Sigmoid colon (tissue), 7 donors: ENCODE measurements around the gene PLEKHG2. TPM values are rescaled to one million over a fixed set of nuclear protein-coding genes. Genes with fewer than 3 reads are reported as not detected.

Experiments
- DNase-seq: peaks from one replicate; pipeline ENCODE4 v3.0.0-alpha.2; 2019
- H3K27ac ChIP-seq, 4 donors: fragments of 200-600 bp; sonication (generic); one replicate each; pipeline ENCODE4 v1.5.1; 2016 to 2019; ENCODE audit warnings: mild to moderate bottlenecking in 1 of 4
- H3K27me3 ChIP-seq, 3 donors: fragments of 200-600 bp; sonication (generic); one replicate each; pipeline ENCODE4 v1.5.1; 2019; ENCODE audit warnings: mild to moderate bottlenecking in 1 of 3
- H3K36me3 ChIP-seq, 4 donors: fragments of 200-600 bp; sonication (generic); one replicate each; pipeline ENCODE4 v1.5.1; 2016 to 2019
- H3K4me1 ChIP-seq, 4 donors: fragments of 200-600 bp; sonication (generic); one replicate each; pipeline ENCODE4 v1.5.1; 2017 to 2019
- H3K4me3 ChIP-seq, 4 donors: fragments of 200-600 bp; sonication (generic); one replicate each; pipeline ENCODE4 v1.5.1; 2017 to 2019; ENCODE audit warnings: mild to moderate bottlenecking in 2 of 4, moderate library complexity in 1 of 4
- H3K9me3 ChIP-seq, 4 donors: fragments of 200-600 bp in 3 of 4; sonication (generic) in 3 of 4; one replicate each; pipeline versions ENCODE4 v1.5.1 to v1.6.1; 2013 to 2019
- EP300 ChIP-seq, 4 donors: sonication (generic); formaldehyde crosslinking; IDR thresholded peaks; one replicate each; pipeline ENCODE4 v1.6.1; 2017; ENCODE audit warnings: antibody characterized with exemption in 4 of 4
- POLR2A ChIP-seq, 2 donors: fragments of 450-650 bp; IDR thresholded peaks; one replicate each; pipeline ENCODE4 v1.6.1; 2016; ENCODE audit warnings: antibody characterized with exemption in 2 of 2, mild to moderate bottlenecking in 2 of 2, moderate library complexity in 2 of 2
- POLR2AphosphoS5 ChIP-seq, 4 donors: sonication (generic); formaldehyde crosslinking; IDR thresholded peaks; one replicate each; pipeline ENCODE4 v1.6.1; 2017; ENCODE audit warnings: antibody characterized with exemption in 4 of 4
- WGBS, 2 donors: extraction: QIAGEN DNeasy Blood & Tissue Kit; methylation state at CpG; one replicate each; pipeline ENCODE4 v1.1.7; 2013; 5-methylcytosine and 5-hydroxymethylcytosine counted together
- intact Hi-C: fragments of 100-400 bp; cut with DNase I; formaldehyde crosslinking; loops from one replicate; pipeline ENCODE4 v1.15.1; 2023
- polyA plus RNA-seq, 3 donors: library from polyadenylated mRNA; stranded (reverse); fragments of 200-250 nt; gene quantifications; one replicate each; pipeline ENCODE4 v1.2.3, GENCODE V29; 2013
- total RNA-seq, 4 donors: library from RNA; depleted of rRNA; stranded (reverse); fragments of >200 nt; gene quantifications; one replicate each; pipeline ENCODE4 v1.1.0, GENCODE V29; 2016
- TF ChIP-seq, protein P1 (sequence below), 4 experiments: fragments of 450-650 bp in 3 of 4; fragments of 200-600 bp in 1 of 4; IDR thresholded peaks; one replicate each; pipeline ENCODE4 v1.5.1; 2016 to 2019; ENCODE audit warnings: antibody characterized with exemption in 4 of 4, mild to moderate bottlenecking in 3 of 4, moderate library complexity in 2 of 4
- donor health status: healthy with polysubstance abuse.
- donor health status: Bipolar disorder and iron deficiency.
- donor health status: healthy.

Gene PLEKHG2
- total and polyA plus RNA-seq, 7 donors, result 0.60 to 28.8 (median 10.7) TPM

DNA sequence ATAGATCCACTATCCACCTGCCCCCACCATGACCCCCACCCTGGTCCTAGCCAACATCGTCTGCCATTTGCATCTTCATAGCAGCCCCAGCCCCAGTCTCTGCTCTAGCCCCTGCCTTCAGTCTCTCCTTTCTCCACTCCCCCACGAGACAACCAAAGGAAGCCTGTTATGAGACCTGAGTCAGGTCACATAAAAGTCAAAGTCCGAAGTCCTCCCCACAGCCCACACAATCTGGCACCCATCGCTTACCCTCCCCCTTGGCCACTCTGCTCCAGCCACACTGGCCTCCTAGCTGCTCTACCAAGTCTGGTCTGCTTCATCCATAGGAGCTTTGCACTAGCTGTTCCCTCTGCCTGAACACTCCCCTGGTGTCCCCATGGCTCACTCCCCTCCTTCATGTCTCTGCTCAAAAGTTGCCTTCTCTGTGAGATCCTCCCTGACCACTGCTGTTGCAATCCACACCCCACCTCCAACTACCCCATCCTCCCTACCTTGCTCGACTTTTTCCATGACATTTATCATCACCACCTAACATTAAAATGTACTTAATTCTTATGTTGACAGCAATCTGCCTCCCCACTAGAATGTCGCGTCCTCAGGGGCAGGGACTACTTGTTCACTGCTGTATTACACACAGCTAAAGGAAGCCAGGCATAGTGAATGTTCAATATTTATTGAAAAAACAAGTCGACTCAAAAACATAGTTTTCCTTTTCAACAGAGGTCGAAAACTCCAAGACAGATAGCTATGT, 1.2 kb upstream of the PLEKHG2 start:
- Histone ChIP-seq H3K27ac (peak overlapping the region; percentile 100), H3K9me3 (no peaks in the 10 kb centered on the region), H3K4me1 (peaks cover 0 to 49% (median 41%) of the 10 kb centered on the region in 4 donors), H3K27me3 (no peaks in the 10 kb centered on the region), H3K4me3 (peak overlapping the region; percentile 76 to 99 (median 90)), H3K36me3 (peaks cover 12 to 23% (median 17%) of the 10 kb centered on the region in 4 donors)
- peak; percentile 64 to 88 (median 76) for TF ChIP-seq POLR2AphosphoS5 (IDR thresholded peaks at IDR 0.05)
- peak; percentile 24 to 35 for TF ChIP-seq POLR2A (IDR thresholded peaks at IDR 0.05)
- TF ChIP-seq, protein P1, sequence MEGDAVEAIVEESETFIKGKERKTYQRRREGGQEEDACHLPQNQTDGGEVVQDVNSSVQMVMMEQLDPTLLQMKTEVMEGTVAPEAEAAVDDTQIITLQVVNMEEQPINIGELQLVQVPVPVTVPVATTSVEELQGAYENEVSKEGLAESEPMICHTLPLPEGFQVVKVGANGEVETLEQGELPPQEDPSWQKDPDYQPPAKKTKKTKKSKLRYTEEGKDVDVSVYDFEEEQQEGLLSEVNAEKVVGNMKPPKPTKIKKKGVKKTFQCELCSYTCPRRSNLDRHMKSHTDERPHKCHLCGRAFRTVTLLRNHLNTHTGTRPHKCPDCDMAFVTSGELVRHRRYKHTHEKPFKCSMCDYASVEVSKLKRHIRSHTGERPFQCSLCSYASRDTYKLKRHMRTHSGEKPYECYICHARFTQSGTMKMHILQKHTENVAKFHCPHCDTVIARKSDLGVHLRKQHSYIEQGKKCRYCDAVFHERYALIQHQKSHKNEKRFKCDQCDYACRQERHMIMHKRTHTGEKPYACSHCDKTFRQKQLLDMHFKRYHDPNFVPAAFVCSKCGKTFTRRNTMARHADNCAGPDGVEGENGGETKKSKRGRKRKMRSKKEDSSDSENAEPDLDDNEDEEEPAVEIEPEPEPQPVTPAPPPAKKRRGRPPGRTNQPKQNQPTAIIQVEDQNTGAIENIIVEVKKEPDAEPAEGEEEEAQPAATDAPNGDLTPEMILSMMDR (IDR thresholded peaks at IDR 0.05), result no peak
- no peak for TF ChIP-seq EP300 (IDR thresholded peaks at IDR 0.05)
- DNase-seq, result peak; percentile 89
- intact Hi-C loops, result loop anchor here (2.0 kb wide), 1 partner anchor 14 kb away; no protein-coding TSS in a partner anchor
- 3 to 18% methylated on average over 9 of the region's 9 CpGs for WGBS, 2 donors

DNA sequence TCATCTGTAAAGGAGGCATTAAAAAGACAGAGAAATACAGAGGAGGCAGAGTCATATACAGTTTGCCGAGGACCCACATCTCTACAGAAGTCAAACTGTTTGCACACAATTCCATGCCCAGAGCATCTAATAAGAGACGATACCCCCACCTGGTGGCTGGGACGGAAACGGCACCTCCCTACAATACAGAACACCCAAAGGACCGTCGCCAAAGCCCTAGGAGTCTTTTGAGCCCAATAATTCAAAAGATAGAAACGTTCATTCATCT, 703 bp upstream of the PLEKHG2 start:
- intact Hi-C loops, result loop anchor here (1.0 to 2.0 kb wide), 3 partner anchors 8 to 69 kb away; partner anchors contain the start of gene SAMD4B
- peaks cover 0 to 53% (median 45%) of the 10 kb centered on the region in 4 donors for H3K4me1 ChIP-seq

DNA sequence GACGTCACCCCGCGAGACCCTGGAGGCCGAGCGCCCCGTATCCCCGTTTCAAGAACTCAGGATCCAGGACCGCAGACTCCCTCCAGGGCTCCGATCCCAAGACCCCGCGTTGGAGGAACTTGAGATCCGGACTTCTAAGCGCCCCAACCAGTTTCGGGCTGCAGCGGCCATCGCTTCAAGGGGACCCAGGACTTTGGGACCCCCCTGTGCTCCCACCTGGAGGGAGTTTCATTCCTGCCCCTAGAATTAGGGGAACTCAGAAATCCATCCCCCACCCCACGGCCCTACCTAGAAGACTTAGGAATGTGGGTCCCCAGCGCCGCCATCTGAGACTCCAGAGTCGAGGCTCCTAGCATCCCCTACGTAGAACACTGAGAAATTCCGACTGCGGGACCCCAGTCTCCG, 400 bp downstream of the PLEKHG2 start:
- no peaks in the 10 kb centered on the region for H3K9me3 ChIP-seq
- WGBS, 2 donors, result 0 to 1% methylated on average over 24 of the region's 24 CpGs
- TF ChIP-seq POLR2AphosphoS5 (IDR thresholded peaks at IDR 0.05), result no peak
- no peak for TF ChIP-seq EP300 (IDR thresholded peaks at IDR 0.05)
- no peak for TF ChIP-seq POLR2A (IDR thresholded peaks at IDR 0.05)
- TF ChIP-seq, protein P1 (IDR thresholded peaks at IDR 0.05), result no peak
- intact Hi-C loops, result loop anchor here (1.0 to 2.0 kb wide), 2 partner anchors 10 to 70 kb away; partner anchors contain the start of gene SAMD4B
- peak overlapping the region; percentile 83 to 99 (median 91) for H3K4me3 ChIP-seq
- DNase-seq, result no peak
- peak overlapping the region; percentile 100 for H3K27ac ChIP-seq
- H3K36me3 ChIP-seq, result peaks cover 9 to 29% (median 18%) of the 10 kb centered on the region in 4 donors
- H3K4me1 ChIP-seq, result peaks cover 0 to 63% (median 50%) of the 10 kb centered on the region in 4 donors
- H3K27me3 ChIP-seq, result no peaks in the 10 kb centered on the region

More for the DNA sequence above, 703 bp upstream of the PLEKHG2 start:
- peak; percentile 97 for DNase-seq
- Histone ChIP-seq H3K36me3 (peaks cover 14 to 28% (median 19%) of the 10 kb centered on the region in 4 donors), H3K27ac (peak overlapping the region; percentile 100), H3K27me3 (no peaks in the 10 kb centered on the region), H3K4me3 (peak overlapping the region; percentile 0 to 99 (median 90)), H3K9me3 (no peaks in the 10 kb centered on the region)
- TF ChIP-seq EP300 (IDR thresholded peaks at IDR 0.05) (no peak), POLR2AphosphoS5 (IDR thresholded peaks at IDR 0.05) (peak in 1 of 4 donors; percentile 49), POLR2A (IDR thresholded peaks at IDR 0.05) (no peak)
- TF ChIP-seq, protein P1 (IDR thresholded peaks at IDR 0.05), result peak in 3 of 4 experiments; percentile 81 to 99 (median 94)
- WGBS, 2 donors, result 0 to 1% methylated on average over 7 of the region's 7 CpGs

DNA sequence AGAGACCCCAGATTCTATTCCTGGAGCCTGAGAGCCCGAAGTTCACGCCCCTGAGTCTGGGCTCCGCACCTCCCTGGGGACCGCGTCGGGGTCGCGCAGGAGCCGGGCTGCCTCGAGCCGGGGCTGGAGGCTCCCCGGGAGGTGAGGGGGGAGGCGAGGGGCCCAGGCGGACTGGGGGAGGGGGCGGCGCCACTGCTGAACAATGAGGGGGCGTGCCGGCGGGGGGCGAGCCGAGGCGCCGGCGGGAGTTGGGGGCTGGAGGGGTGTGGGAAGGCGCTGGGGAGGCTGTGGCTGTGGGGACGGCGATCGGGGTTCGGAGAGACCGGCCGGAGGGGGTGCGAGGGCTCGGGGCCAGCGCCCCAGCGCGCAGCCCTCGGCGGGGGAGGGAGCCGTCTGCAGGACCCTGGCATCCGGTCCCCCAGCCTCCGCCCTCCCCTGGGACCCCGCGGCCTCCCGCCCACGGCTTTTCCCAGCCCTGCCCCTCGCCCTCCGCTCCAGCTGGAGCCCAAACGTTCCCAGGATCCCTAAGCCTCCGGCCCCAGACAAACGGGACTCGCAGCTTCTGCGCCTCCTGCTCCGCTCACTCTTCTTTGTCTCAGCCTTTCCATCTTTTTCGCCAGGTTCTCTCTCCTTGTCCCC, 922 bp downstream of the PLEKHG2 start:
- 2% methylated on average over 54 of the region's 54 CpGs for WGBS, 2 donors
- peaks cover 4 to 29% (median 16%) of the 10 kb centered on the region in 4 donors for H3K36me3 ChIP-seq
- intact Hi-C loops, result loop anchor here (2.0 kb wide), 1 partner anchor 71 kb away; the partner anchor contains the start of gene SAMD4B
- H3K4me3 ChIP-seq, result peak overlapping the region; percentile 83 to 99 (median 91)
- H3K27ac ChIP-seq, result peak overlapping the region; percentile 100
- no peaks in the 10 kb centered on the region for H3K27me3 ChIP-seq
- no peaks in the 10 kb centered on the region for H3K9me3 ChIP-seq
- peak; percentile 91 for DNase-seq
- TF ChIP-seq EP300 (IDR thresholded peaks at IDR 0.05) (no peak), POLR2AphosphoS5 (IDR thresholded peaks at IDR 0.05) (peak; percentile 8 to 52 (median 36)), POLR2A (IDR thresholded peaks at IDR 0.05) (peak in 1 of 2 donors; percentile 16)
- TF ChIP-seq, protein P1 (IDR thresholded peaks at IDR 0.05), result no peak
- H3K4me1 ChIP-seq, result peaks cover 0 to 63% (median 50%) of the 10 kb centered on the region in 4 donors
